Embryonic facial prominence (tissue), 1 donor: ENCODE data around the gene STK39.
A peak's percentile ranks its signal among the peaks of the same experiment; 100 is the strongest.
"Not testable (repeated sequence)": the region's sequence is repeated elsewhere in the genome, so short reads cannot be mapped to it uniquely, and the experiment has no call there.

ENCODE experiments used
- DNase-seq: peaks from one replicate; pipeline ENCODE4 v3.0.0-alpha.2; 2016; ENCODE audit errors: extremely low spot score

The STK39 gene

DNA sequence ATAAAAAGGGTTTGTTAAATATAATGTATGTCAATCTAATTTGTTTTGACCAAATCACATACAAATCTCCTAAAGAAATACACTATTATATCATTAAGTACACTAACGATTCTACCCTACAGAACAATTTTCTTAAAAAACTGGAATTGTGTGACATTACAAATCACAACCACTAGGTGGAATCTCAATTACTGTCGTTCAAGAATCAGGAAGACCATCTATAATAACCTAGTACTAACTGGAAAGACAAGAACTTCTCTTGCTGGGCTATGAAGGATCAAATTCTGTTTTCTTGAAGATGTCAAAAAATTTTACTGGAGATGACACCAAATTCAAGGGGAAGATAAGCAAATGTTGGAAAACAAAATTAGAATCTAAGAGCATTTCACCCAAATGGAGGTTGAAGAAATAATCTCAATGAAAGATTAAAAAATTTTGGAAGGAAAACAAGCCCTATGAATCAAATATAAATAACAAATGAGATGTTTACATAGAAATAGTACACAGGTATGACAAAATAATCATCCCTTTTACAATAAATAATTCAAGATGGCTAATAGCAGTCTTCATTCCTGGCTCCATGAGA lies 110.9 kb downstream of the STK39 start:
- no peak for DNase-seq

DNA sequence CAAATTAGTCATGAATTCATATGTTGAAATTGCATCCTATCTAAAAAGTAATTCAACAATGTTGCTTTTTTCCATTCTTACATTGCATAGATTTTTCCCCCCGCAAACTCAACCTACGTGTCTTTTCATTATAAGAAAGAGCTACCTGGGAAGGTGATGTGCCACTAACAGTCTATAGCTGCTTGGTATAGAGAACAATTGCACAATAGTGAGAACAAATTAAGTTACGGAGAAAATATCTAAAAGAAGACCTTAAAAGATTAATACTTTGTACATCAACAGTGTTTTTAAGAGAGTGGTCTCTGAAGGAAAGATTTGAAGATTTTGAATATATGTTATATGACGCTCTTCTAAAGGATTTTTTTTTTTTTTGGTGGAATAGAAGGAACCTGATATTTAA lies 111.8 kb downstream of the STK39 start:
- no peak for DNase-seq

DNA sequence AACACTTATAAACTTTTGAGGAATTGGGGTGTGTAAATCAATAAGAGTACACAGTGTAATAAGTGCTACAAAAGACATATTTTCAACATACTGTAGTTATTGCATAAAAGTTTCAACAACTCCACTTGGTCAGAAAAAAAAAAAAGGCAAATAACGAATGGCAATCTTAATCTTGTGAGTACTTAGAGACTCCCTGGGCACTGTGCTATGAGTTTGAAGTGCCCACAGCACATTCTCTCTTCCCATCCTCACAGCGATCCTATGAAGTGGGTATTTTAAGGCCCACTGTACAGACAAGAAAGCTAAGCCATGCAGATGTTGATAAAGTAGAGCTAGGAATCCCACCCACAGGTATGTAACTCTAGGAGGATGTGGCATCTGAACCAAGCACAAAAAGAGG lies 112.3 kb downstream of the STK39 start:
- no peak for DNase-seq

DNA sequence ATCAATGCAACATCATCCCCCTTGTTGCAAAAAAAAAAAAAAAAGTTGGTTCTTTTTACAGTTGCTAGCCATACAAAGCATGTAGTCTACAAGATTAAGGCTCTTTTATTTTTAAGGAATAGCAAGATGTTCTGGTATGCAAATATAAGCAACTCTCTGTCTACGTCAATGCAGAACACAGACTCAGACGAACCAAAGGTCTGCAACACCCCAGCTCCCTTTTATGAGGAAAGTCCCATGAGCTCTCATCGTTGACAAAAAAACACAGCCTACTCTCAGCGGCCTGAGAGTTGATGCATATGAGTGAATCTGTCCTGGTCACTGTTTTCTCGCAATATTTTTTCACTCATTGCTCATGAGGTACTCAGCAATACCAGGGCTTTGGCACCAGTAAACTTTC lies 112.9 kb downstream of the STK39 start:
- DNase-seq, result no peak

DNA sequence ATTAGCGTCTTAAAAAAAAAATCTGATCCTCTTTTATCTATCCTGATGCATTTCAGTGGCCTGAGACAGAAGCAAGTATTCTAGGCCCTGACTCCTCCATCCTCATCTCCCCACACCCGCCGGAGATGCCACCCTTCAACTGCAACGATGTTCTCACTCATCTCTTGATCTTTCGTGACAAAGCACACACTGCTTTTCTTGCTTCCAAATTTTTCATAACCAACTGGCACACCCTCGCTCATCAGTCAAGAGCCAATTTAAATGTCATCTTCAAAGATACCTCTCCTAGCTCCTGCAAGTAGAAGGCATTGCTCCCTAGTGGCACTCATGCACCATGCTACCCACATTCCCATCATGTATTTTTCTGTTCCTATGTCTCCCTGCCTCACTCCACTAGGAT lies 115.0 kb downstream of the STK39 start:
- no peak for DNase-seq

DNA sequence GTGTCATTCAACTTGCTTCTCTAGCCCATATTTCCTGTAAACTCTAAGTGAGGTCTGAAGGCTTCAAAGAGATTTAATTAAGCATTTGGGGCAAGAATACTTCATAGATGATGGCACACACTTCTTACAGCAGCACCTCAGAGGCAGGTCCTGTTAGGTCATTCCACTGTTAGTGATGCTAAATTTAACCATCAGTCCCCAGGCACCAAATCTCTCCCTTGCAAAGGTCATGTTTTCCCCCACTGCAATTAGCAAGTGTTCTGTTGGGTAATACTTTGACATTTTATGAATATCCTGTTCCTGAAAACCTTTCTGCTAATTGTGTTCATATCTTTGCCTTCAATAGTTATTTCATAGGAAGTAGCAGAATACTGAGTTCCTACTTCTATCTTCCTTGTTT lies 117.0 kb downstream of the STK39 start:
- DNase-seq, result no peak

DNA sequence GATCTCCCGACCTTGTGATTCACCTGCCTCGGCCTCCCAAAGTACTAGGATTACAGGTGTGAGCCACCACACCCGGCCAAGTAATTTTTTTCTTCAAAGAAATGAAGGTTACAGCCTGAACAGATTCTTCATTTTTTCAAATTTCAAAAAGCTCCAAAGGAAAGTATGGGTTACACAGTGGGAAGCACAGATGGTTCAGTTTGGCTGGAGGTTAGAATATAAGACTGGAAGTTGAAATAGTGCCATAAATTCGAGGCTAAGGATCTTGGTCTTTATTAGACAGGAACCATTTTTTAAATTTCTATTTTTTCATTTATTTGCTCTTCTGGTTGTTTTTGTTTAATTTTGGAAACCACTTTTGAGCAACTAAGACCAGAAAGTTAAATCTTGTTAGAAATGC lies 120.0 kb downstream of the STK39 start:
- DNase-seq, result no peak

DNA sequence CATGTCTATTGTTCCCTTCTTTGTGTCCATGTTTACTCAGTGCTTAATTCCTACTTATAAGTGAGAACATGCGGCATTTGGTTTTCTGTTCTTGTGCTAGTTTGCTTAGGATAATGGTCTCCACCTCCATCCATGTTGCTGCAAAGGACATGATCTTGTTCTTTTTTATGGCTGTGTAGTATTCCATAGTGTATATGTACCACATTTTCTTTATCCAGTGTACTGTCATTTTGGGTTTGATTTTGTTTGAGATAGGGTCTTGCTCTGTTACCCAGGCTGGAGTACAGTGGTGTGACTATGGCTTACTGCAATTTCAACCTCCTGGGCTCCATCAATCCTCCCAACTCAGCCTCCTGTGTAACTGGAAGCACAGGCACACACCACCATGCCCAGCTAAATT lies 125.2 kb downstream of the STK39 start:
- DNase-seq, result not testable (repeated sequence)

DNA sequence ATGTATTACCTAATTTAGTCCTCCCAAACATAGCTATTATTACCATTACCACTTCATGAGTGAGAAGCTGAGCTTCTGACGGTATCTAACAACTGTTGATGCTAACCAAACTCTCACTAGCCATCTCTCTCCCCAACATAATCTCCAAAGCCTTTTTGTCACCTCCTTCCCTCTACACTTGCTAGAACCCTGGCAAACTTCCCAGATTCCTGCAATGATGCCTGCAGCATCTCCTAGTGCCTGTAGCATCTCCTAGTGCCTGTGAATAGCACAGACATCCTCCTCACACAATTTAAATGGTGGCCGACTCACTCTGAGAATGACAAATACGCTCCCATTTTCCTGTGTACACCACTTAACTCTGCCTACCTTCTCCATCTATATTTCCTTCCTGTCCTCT lies 126.7 kb downstream of the STK39 start:
- no peak for DNase-seq

DNA sequence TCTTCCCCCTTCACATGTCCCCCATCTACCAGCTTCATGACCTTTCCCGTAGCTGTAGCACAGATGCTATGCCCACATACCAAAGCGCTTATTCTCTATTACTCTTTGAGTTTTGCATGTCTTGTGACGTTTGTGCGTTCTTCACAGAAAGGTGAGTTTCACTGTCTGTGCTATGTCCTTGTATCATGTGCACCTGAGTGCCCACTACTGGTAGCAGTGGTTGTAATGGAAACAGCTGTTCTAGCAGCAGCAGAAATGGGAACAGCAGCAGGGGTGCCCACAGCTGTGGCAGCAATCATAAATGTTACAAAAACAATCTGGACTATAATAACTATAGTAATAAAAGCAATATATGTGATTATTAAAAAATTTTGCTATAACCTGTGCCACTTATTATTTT lies 127.1 kb downstream of the STK39 start:
- no peak for DNase-seq

DNA sequence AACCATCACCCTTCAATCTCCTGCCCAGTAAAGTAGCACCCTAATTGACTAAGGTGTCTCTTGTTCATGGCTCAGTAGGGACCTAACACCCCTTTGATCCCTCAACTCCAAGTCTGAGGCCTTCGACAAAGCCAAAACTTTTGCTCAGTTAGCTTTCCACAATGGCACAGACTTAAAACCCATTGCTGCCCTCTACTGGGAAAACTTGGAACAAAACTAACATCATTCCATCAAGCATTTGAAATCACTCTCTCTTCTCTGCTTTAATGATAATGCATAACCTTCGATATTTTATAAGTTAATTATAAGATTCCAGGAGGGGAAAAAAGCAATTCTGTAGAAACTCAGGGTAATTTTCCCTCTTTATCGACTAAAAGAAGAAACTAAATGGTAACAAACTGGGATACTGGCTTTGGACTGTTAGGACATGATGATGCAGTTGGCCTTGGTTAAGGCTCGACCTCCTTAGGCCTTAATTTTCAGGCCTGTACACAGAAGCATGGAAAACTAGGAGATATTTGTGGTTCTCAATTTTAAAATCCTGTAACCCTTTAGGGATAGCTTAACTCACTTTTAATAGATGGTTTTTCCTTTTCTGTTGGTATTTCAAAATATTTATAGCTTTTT lies 127.8 kb downstream of the STK39 start:
- peak; percentile 40 for DNase-seq

DNA sequence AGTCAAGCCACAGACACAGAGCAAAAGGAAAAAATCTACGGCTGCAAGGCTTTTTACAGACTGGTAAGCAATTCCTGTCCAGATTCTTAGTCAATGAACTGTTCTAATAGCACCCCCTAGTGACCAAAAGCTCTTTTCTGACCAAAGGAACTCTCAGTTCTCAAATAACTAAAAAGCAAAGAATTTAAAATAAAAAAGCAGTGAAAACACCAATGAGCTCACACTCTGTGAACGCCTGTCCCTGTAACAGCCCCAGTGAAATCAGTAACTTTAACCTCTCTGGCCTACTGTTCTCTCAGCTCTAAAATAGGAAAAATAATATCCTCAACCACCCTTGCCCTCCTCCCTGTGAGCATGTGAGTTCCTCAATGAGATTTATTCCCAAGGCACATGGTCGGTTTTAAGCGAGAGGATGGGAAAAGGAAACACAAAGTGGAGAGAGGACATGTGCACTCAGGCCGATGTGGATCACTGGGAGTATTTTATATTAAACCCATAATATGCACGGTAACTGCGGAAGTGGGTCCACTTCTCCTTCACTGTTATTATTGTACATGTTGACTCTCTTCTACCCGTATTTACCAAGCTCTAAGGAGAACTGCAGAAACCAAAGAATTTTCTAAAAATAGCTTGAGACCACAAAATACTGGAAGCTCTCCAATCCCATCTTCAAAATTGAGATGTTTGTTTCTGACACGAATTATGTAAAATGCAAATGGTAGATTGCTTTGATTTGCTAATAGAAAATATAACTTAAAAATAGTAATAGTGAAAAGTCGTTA lies 128.5 kb downstream of the STK39 start:
- DNase-seq, result peak; percentile 67

DNA sequence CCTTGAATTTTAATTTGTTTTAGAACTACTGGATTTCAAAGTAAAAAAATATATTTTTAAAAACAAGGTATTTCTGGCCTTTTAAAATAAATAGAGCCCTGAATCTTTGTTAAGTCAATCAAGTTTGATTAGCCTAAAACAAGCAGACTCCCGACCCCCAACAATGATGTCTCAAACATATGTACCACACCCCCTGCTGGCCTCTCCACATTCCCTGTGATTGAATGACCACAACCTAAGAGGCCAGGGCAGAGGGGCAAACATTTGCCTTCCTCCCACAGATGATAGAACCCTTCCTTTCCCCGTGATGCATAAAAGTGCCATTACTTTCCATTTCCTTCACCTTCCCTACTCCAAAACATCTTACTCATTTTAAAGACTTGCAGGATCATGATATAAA lies 130.9 kb downstream of the STK39 start:
- DNase-seq, result no peak

DNA sequence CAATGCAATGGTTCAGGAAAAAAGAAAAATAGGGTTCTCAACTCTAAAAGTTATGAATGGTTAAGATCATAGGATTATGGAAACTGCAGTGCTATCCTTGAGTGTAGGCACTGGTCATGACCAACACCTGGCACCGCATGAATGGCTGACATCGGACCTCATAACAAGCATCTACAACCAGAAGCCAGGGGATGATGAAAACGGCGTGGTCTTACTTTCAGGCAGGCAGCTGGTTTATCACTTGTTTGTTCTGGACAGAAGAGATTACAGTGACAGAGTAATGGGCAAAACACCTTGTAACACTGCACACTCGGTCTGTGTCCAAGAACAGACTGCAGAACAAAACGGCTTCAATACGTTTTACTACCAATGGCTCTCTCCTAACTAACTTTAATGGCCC lies 132.8 kb downstream of the STK39 start:
- no peak for DNase-seq

DNA sequence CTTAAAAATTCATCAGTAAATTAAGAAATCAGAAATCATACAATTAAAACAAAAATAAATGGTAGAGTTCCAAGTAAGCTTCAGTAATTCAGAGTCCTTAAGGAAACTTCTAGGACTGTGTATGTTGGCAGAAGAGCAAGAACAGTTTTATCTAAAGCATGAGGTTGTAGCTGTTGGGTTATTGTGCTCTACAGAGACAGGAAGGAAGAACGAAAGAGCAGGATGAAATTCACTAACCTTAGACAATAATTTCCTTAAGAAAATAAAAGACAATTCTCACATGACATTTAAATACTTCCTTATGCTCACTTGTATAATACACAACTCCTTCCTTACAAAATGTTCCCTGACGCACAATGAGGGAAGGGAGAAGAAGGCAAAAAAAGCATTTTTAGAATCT lies 133.4 kb downstream of the STK39 start:
- DNase-seq, result no peak

DNA sequence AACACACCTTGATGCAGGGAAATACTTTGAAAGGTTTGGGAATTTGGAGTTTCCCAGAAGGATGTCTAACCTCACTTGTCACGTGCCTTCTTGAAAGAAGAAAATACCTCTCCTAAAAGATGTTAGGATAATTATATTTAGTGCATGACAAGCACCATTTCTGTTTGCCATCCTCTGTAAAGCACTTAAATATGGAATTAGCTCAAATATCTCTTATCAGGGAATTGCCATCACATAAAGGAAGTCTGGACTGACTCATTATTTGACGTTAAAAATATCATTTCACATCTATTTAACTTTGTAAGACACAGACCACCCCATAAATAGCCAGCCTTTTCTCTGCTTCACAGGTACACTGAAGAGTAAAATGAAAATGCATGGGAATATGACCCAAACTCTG lies 140.1 kb downstream of the STK39 start:
- no peak for DNase-seq

DNA sequence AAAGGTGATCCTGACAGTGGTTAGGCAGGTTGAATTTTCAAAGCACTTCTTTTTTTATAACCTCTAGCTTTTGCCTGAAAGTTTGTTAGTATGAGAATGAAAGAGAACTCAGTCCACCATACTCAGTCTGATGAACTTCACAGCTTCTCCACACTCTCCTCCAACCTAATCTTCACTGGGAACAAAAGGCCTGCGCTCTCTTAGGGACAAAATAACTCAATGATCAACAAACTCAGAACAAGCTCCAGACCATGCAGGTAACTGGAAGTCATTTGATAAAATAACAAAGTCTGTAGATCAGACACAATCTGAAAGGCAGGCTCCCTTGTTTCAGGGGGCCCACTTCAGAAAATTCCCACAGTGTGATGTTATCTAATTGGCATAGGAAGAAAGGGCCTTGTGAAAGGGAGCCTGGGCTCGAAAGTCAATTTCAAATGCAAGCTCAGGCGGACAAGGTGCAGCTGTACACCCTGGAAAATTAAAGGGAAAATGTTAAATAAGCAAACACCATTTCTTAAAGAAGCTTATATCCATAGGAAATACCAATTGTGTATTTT lies 142.2 kb downstream of the STK39 start:
- no peak for DNase-seq

DNA sequence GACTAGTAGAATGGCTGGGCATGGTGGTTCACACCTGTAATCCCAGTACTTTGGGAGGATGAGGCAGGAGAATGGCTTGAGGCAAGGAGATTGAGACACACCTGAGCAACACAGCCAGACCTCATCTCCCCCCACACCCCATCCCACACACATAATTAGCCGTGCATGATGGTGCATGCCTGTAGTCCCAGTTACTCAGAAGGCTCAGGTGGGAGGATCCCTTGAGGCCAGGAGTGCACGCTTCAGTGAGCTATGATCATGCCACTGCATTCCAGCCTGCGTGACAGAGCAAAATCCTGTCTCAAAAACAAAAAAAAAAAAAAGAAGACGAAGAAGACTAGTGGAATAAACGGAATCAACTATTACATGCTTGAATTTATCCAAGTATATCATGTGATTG lies 150.0 kb downstream of the STK39 start:
- no peak for DNase-seq

DNA sequence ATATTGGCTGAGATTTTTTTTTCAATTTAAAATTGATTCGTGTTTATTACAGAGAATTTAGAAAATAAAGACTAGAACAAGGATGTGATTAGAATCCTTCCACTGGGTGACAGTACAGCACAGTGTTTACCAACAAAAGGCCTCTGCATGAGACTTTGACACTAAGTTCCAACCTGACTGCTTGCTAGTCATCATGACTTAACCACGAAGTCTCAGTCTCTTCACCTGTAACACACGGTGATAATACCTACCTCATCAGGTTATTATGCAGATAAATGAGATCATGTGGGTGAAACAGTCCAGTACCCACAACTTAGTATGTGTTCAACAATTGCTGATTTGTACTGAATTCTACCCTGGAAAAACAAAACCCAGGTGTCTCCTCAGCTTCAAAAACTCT lies 151.2 kb downstream of the STK39 start:
- no peak for DNase-seq

DNA sequence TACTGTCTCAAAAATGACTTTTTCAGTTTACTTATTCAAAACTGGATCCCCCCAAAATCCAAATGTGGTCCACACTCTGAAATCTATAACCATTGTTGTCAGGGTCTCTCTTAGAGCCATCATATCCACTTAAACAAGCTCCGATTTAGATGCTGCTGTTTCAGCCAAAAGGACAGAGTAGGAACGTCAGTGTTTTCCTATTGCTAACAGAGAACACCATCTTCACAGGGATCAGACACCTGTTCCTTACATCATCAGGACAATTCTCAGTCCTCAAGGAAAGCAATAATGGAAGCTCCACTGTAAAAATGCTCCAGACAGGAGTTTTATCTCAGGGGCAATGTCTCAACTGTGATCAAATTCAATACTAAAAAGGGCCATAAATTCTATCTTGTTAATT lies 155.4 kb downstream of the STK39 start:
- DNase-seq, result no peak

DNA sequence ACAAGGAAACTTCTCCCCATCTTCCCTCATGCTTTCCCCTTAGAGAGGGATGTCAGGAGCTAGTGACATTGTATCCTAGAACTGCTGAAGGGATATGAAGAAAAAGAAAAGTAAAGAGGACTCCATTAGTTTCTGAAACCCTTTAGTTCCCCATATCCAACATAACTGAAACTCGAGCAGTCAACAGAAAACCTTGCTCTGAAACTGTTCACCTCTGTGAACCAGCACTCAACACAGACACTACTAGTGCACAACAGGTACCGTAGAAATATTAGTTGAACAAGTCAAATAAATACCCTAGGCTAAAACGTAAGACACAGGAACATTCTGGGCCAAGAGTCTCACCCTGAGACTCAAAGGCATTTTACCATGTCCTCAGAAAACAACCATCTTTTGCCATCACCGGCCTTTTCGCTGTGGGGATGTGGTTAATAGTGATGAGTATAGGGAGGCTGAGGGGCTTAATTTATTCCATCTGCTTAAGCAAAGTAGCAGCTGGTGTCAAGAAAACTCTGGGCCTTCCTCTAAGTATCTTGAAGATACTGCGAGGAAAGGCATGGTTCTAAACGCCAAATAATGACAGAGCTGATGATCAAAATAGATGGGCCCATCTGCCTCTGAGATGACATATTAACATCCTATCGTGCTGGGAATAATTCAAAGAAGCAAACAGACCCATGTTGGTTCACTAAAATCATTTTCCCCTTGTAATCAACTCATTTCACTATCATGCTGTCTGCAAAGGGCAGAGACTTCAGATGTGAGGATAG lies 156.8 kb downstream of the STK39 start:
- no peak for DNase-seq

DNA sequence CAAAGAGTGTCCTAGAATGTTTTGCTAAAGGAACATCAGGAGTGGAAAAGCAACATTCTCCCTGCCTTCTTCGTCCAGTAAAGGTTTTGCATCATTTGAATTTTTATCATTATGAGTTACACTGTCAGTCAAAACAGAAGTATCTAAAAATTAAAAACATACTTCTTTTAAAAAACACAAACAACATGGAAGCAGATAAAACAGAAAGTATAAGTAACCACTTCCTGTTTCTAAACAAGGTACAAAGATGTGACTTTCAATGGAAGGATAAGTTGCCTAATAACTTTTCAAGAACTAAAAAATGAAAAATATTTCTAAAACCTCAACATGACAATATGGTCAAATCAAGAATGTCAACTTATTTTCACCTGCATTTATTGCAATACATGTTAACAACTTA lies 158.2 kb downstream of the STK39 start:
- DNase-seq, result no peak
